GM19043 (cell line): ENCODE measurements around the gene AKT3.

Source experiments
- ATAC-seq: cut with Tn5 transposase; IDR thresholded peaks from one replicate; pipeline ENCODE4 v1.9.1; 2021; ENCODE audit warnings: low read depth; ENCODE audit not compliant: unreplicated experiment

The AKT3 gene

DNA sequence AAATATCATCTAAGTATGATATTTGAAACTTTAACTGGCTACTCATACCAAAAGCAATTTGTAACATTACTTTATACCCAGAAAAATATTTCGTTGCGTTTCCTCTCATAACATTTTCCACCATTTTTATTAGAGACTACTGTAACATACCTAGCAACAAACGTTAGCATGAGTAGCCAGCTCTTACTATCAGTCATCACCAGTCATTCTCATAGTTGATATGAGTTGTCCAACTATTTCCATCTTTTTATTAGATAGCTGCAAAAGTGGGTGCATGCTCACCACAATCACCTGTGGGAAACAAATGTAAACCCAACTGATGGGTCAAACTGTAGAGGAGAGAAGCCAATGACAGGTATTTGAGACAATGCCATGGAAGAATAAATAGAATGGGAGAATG is 114.6 kb downstream of the AKT3 start:
- no peak for ATAC-seq

DNA sequence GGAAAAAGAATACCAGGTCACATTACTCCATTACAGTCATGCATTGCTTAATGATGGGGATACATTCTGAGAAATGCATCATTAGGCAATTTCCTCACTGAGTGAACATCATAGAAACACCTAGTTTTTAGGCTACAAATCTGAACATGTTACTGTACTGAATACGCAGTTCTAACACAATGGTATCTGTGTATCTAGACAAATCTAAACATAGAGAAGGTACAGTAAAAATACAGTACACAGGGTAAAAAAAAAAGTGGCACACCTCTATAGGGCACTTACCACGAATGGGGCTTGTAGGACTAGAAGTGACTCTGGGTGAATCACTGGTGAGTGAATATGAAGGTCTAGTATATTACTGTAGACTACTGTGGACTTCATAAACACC is 115.7 kb downstream of the AKT3 start:
- no peak for ATAC-seq

DNA sequence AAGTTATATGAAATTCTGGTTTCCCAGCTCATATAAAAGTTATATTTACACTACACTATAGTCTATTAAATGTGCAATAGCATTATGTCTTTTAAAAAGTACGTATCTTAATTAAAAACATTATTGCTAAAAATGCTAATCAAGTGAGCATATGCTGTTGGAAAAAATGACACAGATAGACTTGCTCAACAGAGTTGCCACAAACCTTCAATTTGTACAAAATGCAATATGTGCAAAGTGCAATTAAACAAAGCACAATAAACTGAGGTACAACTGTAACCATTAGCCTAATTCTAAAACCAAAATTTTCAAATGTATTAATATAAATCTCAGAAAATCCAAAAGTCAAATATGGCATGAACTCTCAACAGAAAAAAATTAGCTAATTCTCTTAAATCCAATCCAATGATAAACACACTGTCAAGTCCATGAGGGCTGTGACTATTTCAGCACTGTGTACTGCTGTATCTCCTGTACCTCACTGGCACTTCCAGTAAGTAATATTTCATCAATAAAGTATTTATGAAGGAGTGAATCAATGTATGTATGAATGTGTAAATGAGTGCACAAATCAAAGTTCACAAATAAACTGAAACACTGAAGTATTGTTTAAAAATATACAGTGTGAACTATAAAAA is 116.3 kb downstream of the AKT3 start:
- no peak for ATAC-seq

DNA sequence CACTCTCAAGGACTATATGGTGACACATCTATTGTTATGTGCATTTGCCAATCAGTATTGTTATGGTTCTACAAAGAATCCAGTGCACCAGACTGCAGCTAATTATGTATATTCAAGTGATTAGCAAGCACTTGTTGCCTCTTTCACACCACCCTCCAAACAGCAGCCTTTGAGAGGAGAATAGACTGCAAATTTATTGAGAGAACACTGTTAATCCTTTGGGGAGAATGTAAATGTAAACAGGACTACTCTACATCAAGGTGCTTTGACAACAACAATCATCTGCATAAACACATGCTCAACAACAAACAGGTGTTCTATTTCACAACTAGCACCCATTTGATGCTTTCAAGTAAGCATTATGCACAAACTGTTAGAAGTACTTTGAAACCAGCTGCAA is 117.4 kb downstream of the AKT3 start:
- ATAC-seq = no peak

DNA sequence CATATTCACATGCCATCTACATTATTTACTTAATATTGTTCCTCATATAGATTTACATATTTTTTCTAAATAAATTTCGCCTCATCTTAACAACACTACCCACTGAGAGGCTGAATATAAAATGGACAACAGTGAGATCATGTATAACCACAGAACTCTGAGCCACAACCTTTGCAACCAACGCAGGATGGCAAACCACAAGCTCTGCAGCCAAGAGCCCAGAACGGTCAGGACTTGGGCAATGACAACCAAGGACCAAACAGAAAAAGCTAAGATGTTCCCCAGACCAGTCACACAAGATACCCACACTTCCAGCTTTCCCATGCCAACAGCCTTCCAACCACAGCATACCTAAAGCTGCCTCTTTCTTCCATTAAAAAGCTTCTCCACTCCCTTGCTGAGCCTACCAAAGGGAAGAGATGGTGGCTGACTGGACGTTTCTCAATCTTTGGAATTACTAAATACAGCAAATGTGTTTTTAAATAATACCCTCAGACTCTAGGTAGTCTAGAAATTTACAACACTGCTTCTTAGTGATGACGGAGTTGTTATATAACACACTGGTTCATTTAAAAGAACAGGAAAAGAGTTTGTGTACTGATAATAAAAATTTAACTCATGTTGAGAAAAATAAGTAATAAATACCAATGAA is 117.9 kb downstream of the AKT3 start:
- ATAC-seq = no peak

DNA sequence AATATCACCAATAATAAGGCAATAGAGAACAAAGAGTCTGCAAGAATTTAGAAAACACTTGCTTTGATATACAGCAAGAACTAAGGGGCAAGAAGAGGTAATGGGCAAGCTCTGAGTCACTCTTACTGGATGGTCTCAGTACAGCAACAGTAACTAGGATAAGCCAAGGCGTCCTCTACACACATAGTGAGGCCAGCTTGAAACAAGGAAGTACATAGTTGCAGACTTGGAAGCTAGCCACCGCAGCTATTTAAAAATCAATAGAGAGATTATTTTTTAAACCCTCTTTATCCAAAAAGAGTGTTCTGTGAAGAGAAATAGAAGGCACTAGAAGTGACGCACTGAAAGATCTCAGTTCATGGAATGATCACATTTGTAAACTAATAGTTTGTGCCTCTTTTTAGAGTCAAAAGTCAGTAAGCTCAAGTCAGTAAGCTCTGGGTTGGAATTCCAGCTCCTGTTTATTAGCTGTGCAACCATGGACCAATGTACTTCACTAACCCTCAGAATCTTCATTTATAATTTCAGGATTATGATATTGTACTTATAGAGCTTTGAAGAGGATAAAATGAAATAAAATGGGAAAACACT is 118.6 kb downstream of the AKT3 start:
- ATAC-seq = no peak

DNA sequence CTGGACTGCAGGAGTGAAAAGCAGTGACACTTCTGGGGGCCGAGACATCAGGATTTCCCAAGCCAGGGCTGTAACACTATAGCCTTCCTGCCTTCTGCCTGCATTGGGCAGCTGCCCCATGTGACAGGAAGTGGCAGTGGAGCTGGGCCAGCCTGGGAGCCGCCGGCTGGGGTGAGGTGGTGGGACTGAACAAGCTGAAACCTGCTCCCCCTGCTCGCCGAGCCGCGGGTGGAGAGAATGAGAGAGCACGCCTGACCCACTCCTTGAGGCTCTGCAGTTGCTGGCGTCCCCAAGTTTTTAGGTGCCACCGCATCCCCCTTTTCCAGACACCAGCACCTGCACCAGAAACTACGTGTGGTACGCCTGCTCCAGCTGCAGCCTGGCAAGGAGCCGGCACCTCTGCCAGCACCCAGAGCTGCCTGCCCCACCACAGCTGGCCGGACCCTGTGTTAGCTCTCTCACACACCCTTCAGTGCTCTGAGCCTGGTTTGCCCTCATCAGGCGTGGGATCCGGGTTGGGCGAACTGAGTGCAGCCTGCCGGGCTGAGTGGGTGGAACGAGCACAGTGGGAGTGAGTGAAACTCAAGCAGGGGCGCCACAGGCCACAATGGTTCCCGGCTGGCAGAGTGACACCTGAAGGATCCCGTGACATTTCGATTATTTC is 119.4 kb downstream of the AKT3 start:
- no peak for ATAC-seq

DNA sequence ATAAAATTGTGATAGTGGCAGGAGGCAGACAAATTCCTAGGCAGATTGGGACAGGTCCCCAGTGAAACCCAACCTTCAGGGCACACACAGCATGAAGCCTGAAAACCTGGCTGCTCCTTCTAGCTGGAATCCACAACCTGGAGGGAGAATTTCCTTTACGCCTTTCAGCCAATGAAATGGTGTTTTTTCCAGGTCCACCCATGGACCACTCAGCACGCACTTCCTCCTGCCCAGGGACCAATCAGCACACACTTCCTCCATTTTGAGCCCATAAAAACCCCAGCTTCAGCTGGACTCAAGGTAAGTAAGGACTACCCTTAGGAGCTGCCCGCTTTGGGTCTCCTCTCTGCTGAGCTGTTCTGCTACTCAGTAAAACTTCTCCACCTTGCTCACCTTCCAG is 120.1 kb downstream of the AKT3 start:
- no peak for ATAC-seq

DNA sequence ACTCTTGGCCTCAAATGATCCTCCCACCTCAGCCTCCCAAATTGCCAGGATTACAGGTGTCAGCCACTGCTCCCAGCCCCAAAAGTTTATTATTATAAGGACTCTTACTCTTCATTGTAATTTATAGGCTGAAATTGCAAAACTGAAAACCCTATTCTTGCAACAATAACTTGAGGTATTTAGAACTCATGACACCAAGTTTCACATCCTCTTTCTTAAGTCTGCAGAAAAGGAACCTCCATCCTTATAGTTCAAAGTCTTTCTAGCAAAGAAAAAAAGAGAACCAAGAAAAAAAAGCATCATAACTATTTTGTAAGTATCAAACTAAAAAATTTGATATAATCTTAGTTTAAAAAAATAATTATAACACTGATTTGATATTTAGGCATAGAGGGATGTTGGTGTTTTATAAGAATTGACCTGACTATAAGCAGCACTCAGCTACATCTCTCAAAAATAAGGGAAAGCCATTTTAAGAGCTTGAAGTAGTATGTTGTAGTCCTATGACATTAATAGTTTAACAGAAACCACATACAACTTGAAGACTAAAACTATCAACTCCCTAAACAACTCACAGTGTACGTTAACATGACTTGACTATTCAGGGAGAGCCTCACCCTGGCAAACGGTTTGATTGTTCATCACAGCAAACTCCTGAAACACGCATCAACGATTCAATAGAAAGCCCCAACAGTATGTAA is 122.4 kb downstream of the AKT3 start:
- ATAC-seq = peak; percentile 80

DNA sequence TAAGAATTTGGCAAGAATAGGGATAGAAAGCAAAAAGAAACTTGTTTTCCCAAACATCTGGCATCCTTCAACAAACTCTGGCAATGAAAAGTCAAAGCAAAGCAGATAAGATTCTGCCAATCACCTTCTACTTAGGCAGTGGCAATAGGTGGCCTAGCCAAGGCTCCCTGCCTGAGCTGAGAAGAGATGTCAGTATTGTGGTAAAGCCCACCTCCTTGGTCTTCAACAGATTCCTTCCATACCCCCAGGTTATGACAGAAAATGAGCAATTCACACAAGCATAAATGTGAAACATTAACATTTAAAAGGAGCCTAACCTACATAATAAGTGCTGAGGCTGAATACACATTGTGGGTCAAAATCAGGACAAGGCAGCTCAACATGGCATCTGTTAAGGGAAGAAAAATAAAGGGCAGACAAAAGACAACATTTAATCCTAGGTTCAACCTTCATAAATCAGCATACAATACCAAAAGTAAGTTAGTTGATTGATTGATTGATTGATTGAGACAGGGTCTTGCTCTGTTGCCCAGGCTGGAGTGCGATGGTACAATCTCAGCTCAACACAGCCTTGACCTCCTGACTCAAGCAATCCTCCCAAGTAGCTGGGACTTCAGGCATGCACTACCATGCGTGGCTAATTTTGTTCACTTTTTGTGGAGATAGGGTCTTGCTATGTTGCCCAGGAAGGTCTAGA is 123.1 kb downstream of the AKT3 start:
- ATAC-seq = peak; percentile 12

DNA sequence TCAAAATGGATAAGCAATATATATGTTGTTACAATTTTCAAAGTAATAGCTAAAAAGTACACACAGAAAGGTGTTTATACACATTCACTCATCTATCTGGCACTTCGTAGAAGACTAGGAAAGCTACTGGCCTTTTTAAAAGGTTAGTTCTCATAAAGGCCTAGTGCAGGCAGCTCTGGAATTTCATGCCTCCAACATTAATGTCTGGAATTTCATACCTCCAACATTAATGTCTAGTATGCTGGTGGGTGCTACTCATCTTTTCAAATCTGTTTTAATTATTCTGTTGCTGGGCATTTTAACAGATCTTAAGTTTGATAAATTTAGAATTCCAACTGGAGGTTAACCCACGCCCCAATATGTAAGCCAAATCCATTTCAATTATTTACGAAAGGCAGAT is 124.2 kb downstream of the AKT3 start:
- no peak for ATAC-seq

DNA sequence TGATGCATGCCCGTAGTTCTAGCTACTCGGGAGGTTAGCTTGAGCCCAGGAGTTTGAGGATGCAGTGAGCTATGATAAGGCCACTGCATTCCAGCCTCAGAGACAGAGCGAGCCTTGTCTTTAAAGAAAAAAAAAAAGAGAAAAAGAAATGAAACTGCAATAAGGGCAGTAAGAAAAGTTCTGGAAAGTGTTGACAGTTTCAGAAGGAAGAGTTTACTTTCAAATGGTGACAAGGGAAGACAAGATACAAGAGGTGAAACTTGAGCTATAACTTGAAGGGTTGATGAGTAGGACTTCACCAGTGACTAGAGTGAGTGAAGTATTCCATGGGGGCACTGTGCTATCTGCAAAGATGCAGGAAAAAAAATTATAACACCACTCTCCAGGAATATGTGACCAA is 125.0 kb downstream of the AKT3 start:
- no peak for ATAC-seq

DNA sequence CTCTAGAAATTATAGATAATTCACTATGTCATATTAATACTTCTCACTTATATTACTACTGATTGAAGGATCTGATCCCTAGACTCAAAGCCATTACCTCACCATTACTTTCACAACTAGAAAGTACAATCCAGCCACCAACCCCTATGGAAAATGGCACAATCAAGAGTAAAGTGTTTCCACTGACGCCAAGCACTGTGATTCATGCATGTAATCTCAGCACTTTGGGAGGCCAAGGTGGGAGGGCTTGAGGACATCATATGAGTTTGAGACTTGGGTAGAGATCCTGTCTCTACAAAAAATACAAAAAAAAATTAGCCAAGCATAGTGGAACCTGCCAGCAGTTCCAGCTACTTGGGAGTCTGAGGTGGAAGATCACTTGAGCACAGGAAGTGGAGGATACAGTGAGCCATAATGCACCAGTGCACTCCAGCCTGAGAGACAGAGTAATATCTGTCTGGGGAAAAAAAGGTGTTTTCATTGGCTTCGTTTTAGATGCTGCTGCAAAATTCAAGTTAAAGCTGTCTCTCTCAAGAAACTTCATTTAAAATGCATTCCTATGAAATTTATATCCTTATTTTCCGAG is 126.5 kb downstream of the AKT3 start:
- no peak for ATAC-seq

DNA sequence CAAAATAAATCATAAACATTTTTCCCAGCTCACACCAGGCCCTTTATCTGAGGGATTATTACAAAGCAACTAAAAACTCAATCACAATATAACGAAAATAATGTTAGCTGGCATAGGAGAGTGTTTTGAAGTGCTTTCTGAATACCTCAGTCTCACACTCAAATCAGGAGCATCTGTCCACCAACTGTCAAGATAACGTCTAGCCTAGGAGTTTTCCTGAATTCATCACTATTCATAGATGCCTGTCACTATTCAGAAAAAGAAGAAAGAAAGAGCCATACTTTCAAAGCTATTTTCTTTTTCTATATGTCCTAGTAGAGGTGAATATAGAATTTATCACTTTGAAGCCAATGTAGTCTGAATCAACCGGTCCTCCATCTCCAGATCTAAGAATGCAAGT is 127.0 kb downstream of the AKT3 start:
- ATAC-seq = no peak

DNA sequence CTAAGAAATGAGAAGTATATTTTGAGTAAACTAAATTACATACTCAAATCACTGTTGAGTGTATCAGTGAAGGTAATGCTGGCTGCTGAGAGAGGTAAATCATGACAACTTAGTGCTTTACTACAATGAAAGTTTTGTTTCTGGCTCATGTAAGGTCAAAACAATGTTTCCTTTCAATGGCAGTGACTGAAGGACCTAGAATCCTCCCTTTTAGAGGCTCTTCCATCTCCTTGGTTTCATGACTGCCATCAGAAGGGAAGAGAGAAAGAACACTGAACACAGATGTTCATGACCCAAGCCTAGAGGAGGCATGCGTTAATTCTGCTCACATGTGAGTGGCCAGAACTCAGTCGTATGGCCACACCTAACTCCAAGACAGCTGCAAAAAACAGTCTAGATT is 130.6 kb downstream of the AKT3 start:
- ATAC-seq = no peak

DNA sequence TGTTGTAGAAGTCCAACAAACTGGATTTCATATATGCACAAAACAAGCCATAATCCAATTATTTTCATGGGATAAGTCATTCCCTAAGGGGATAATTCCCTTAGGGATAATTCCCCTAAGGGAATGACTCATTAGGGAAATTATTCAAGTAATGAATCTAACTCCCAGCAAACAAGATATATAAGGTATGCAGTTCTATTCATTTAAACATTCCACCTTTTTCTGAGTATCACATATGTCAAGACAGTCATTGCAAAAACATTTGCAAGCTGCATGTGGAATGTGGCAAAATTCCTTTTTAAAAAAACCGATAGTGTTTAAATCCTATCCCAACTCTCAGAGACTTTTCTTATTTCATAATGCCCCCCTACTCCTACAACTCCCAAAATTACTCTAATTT is 131.2 kb downstream of the AKT3 start:
- ATAC-seq = no peak

DNA sequence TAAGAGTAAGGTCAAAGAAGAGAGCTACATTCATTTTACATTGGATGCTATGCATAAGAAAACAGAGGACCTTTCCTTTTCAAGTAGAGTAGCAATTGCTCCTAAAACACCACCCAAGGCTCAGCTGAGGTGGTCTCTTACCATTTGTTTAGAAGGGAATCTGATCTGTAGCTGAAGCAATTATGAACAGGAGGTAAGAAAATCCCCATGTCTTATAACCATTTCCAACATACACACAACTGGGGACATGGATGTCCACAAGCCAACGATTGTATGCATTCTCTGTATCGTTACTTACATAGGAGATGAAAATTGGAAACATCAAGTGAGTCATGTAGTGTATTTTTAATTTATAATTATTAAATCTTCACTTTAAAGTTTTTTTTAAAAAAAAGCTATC is 132.0 kb downstream of the AKT3 start:
- ATAC-seq = no peak

DNA sequence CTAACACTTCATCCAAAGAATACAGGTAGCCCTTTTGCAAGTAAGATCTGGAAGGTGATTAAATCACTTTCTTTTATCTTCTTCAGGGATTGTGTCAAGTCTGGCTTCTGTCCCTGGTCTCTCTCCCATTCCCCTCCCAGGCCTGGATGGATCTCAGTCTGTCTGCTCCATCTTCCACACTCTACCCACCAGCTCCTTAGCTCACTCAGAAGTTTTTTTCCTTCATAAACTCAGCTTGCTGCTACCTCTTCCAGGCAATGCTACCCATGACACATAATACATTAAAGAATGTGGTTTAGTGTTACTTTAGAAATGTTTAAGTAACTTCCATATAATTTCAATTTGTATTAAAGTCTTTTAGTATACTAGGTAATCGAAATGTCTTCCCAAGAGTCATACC is 133.1 kb downstream of the AKT3 start:
- ATAC-seq = no peak

DNA sequence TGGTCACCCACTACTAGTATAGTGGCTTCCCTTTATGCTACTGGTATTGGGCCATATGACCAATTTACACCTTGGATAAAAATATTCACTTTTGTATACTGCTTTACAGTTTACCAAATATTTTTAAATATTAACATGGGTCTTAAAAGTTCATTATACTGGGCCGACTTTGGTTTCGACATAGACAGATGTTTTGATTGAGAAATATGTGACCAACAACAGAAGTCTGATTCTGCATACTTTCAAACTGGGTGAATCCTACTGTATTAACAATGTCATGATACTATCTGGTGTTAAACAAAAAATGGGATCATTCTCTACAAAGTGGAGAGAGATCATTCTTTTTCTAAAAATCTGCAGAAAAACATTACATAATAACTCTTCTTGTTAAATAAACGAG is 134.8 kb downstream of the AKT3 start:
- no peak for ATAC-seq

DNA sequence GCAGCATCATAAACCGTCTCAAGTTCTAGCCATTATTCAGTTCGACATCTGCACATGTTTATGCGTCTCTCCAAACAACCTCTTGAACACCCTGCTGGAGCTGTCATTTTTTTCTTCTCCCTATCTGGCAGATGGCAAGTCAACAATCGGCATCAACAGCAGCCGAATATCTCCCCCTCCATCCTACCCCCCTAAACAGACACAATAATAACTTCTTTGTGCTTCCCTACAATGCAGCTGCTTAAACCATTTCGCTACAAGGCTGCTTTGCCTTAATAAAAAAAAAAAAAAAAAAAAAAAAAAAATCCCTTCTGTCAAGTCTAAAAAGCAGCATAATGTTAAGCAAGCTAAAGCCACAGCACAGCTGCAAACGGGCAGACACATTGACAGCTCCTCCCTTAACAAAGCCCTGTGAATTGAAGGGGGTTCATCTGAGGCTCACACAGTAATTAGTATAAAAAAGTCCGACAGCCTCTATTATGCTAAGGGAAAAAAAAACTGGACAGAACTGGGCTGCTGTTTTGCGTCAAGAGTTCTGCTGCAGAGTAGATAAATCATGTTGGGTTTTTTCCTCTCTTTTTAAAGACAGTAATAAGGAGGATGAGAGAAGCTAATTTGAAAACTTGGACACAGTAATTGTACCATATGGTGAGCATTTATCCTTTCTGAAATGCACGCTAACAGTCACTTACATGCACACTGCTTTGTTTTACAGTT is 136.4 kb downstream of the AKT3 start:
- ATAC-seq = no peak
